ENCODE results near the gene COL16A1. TPM values are rescaled to one million over a fixed set of nuclear protein-coding genes. Genes with fewer than 3 reads are reported as not detected.
A peak's percentile ranks its signal among the peaks of the same experiment; 100 is the strongest.

COL16A1 gene
- total and polyA plus RNA-seq, 2 of the 13 experiments (the other 11 are each of a cell fraction or from before 2014, with no cell fraction given), result 4.3 to 12.2 TPM

GRCh38 chr1:31723828-31724359, 20.1 kb upstream of the COL16A1 start (continued):
- TF ChIP-seq HBP1 (CRISPR knock-in tag; IDR thresholded peaks at IDR 0.05; ENCODE audit: low read depth) (peak; percentile 89; the same call in 1 of the 2 replicates), SMC3 (IDR thresholded peaks at IDR 0.05; ENCODE audit: low read length) (no peak), ZNF446 (CRISPR knock-in tag; IDR thresholded peaks at IDR 0.05) (peak; percentile 43; the same call in 1 of the 2 replicates), ZNF329 (CRISPR knock-in tag; IDR thresholded peaks at IDR 0.05; ENCODE audit: low read depth) (no peak), MTERF4 (CRISPR knock-in tag; IDR thresholded peaks at IDR 0.05) (0 out of 2 replicates have a peak, but pooled peaks have one; percentile 8), SNAPC2 (CRISPR knock-in tag; IDR thresholded peaks at IDR 0.05) (0 out of 2 replicates have a peak, but pooled peaks have one; percentile 51), EZH2 (conservative IDR thresholded peaks at IDR 0.05; ENCODE audit: low read depth, low read length) (no peak), ZNF766 (CRISPR knock-in tag; IDR thresholded peaks at IDR 0.05; ENCODE audit: borderline replicate concordance) (peak; percentile 88; the same call in 1 of the 2 replicates), MED13 (CRISPR knock-in tag; IDR thresholded peaks at IDR 0.05) (peak; percentile 66), KMT2A (CRISPR knock-in tag; IDR thresholded peaks at IDR 0.05) (no peak), ZNF883 (CRISPR knock-in tag; IDR thresholded peaks at IDR 0.05; ENCODE audit: not compliant biosample characterization) (peak; percentile 70), PRDM4 (CRISPR knock-in tag; IDR thresholded peaks at IDR 0.05; ENCODE audit: borderline replicate concordance) (no peak), HHEX (CRISPR knock-in tag; IDR thresholded peaks at IDR 0.05) (no peak), ZFP36L1 (CRISPR knock-in tag; IDR thresholded peaks at IDR 0.05) (no peak), TGIF2 (CRISPR knock-in tag; IDR thresholded peaks at IDR 0.05) (0 out of 2 replicates have a peak, but pooled peaks have one; percentile 64), ZBTB3 (CRISPR knock-in tag; IDR thresholded peaks at IDR 0.05; ENCODE audit: borderline replicate concordance, low read depth) (no peak), ZNF335 (CRISPR knock-in tag; IDR thresholded peaks at IDR 0.05) (peak; percentile 69; the same call in 1 of the 2 replicates), ZNF644 (CRISPR knock-in tag; IDR thresholded peaks at IDR 0.05; ENCODE audit: low read depth) (peak; percentile 63; the same call in 1 of the 2 replicates), KLF12 (CRISPR knock-in tag; IDR thresholded peaks at IDR 0.05; ENCODE audit: borderline replicate concordance) (peak; percentile 65; the same call in 1 of the 2 replicates), NFKB2 (CRISPR knock-in tag; IDR thresholded peaks at IDR 0.05; ENCODE audit: borderline replicate concordance) (peak; percentile 46; the same call in 1 of the 2 replicates), E2F1 (CRISPR knock-in tag; IDR thresholded peaks at IDR 0.05) (0 out of 2 replicates have a peak, but pooled peaks have one; percentile 36), JDP2 (CRISPR knock-in tag; IDR thresholded peaks at IDR 0.05; ENCODE audit: borderline replicate concordance) (no peak; the same call in 1 of the 2 replicates), YEATS2 (CRISPR knock-in tag; IDR thresholded peaks at IDR 0.05; ENCODE audit: borderline replicate concordance) (peak; percentile 44; the same call in 1 of the 2 replicates), TEAD2 (CRISPR knock-in tag; IDR thresholded peaks at IDR 0.05) (peak; percentile 62; the same call in 1 of the 2 replicates)
